Osteoblast (primary cell): ENCODE measurements around the gene OR2T3. TPM values are rescaled to one million over a fixed set of nuclear protein-coding genes. Genes with fewer than 3 reads are reported as not detected.
"Not testable (repeated sequence)": the region's sequence is repeated elsewhere in the genome, so short reads cannot be mapped to it uniquely, and the experiment has no call there.

Source experiments
- DNase-seq: peaks from one replicate; pipeline ENCODE4 v3.0.0; 2011; ENCODE audit warnings: low spot score, mixed read lengths; ENCODE audit not compliant: insufficient read length; ENCODE audit errors: missing footprints
- H2AFZ ChIP-seq: 2 replicates; pipeline ENCODE4 v1.6.0; 2011; ENCODE audit warnings: mild to moderate bottlenecking, low read length
- H3K27ac ChIP-seq: 2 replicates; pipeline ENCODE4 v1.5.1; 2011; ENCODE audit warnings: mild to moderate bottlenecking, low read depth, low read length, moderate library complexity
- H3K27me3 ChIP-seq: 2 replicates; pipeline ENCODE4 v1.6.0; 2012; ENCODE audit warnings: mild to moderate bottlenecking, control low read depth, inconsistent platforms, low read length, moderate library complexity; ENCODE audit not compliant: insufficient read depth
- H3K36me3 ChIP-seq: 2 replicates; pipeline ENCODE4 v1.5.1; 2011; ENCODE audit warnings: mild to moderate bottlenecking, low read length, control low read depth, moderate library complexity; ENCODE audit not compliant: insufficient read depth
- H3K4me1 ChIP-seq: 2 replicates; pipeline ENCODE4 v1.5.1; 2011; ENCODE audit warnings: mild to moderate bottlenecking, low read length, control low read depth, moderate library complexity; ENCODE audit not compliant: insufficient read depth
- H3K4me2 ChIP-seq: 2 replicates; pipeline ENCODE4 v1.6.0; 2011; ENCODE audit warnings: mild to moderate bottlenecking, low read length; ENCODE audit not compliant: insufficient read depth
- H3K4me3 ChIP-seq: fragments of 200-600 bp; sonication (generic); 3 replicates; pipeline ENCODE4 v1.5.1; 2012; ENCODE audit warnings: mild to moderate bottlenecking, low read length, inconsistent platforms; ENCODE audit not compliant: insufficient read depth
- H3K79me2 ChIP-seq: 2 replicates; pipeline ENCODE4 v1.6.0; 2012; ENCODE audit warnings: mild to moderate bottlenecking, low read length, control low read depth, inconsistent platforms; ENCODE audit not compliant: insufficient read depth
- H3K9me3 ChIP-seq: 2 replicates; pipeline ENCODE4 v1.5.1; 2011; ENCODE audit warnings: low read depth, low read length, control low read depth
- H4K20me1 ChIP-seq: 2 replicates; pipeline ENCODE4 v1.6.0; 2012; ENCODE audit warnings: mild to moderate bottlenecking, low read length, control low read depth; ENCODE audit not compliant: insufficient read depth
- CTCF ChIP-seq: IDR thresholded peaks from 2 replicates; pipeline ENCODE4 v1.5.1; 2011; ENCODE audit warnings: mild to moderate bottlenecking, low read depth, low read length, moderate library complexity; ENCODE audit errors: extremely low read depth
- total RNA-seq: library from RNA; depleted of rRNA; stranded (reverse); fragments of >200 nt; gene quantifications from 2 replicates; pipeline ENCODE4 v1.2.3, GENCODE V29; 2012

The OR2T3 gene
- total RNA-seq, 1 donor = not detected

- H3K4me1 ChIP-seq, H3K4me2 ChIP-seq, H4K20me1 ChIP-seq, H2AFZ ChIP-seq, H3K27me3 ChIP-seq, H3K79me2 ChIP-seq, DNase-seq, H3K27ac ChIP-seq, H3K4me3 ChIP-seq, H3K36me3 ChIP-seq, H3K9me3 ChIP-seq: not testable (repeated sequence)
Observed at GRCh38 chr1:248496661-248497060, 23.5 kb downstream of the OR2T3 start.

DNA sequence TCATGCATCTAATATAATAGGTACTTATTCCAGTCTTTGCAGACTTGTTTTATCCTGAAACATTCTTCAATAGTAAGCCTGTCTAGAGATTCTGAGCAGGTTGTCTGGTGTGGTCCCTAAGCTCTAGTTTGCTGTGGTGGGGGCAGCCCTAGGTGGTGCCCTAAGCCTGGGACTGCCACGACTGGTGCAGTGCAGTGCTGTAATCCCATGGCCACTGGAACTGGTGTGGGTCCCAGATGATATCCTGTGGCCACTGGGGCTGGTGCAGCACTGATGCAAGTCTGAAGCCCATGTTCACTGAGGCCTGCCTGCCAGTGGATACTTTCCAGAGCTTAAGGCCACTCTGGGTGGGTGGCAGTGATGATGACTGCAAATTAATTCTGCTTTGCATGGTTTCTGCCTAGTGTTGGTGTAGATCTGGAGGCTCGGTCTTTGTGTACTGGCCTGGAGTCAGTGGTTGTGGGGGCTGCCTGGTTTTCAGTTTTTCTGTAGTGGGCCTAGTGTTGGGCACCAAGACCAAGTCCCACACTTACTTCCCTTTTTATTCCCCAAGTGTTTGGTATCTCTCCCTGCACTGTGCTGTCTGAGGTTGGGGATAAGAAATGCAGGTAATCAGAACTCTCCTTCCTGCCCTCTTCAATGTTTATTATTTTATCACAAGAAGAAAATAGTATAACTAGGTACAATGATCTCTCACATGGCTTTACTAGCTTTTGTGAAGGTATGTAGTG is 27.3 kb downstream of the OR2T3 start:
- not testable (repeated sequence) for DNase-seq, H3K4me2 ChIP-seq, H2AFZ ChIP-seq, H3K36me3 ChIP-seq, H4K20me1 ChIP-seq, H3K27ac ChIP-seq, H3K79me2 ChIP-seq, H3K9me3 ChIP-seq, H3K4me3 ChIP-seq, H3K27me3 ChIP-seq, H3K4me1 ChIP-seq

GRCh38 chr1:248507773-248508172 is 34.6 kb downstream of the OR2T3 start, which contains the start of gene OR2G6:
TSS of gene OR2G6 (plus strand) at chr1:248508073. CDS start at chr1:248521647, 13,574 bp downstream.
- not testable (repeated sequence) for H3K4me1 ChIP-seq, H4K20me1 ChIP-seq, H2AFZ ChIP-seq, H3K27ac ChIP-seq, H3K79me2 ChIP-seq, H3K9me3 ChIP-seq, DNase-seq, H3K27me3 ChIP-seq, H3K36me3 ChIP-seq, H3K4me2 ChIP-seq, H3K4me3 ChIP-seq

DNA sequence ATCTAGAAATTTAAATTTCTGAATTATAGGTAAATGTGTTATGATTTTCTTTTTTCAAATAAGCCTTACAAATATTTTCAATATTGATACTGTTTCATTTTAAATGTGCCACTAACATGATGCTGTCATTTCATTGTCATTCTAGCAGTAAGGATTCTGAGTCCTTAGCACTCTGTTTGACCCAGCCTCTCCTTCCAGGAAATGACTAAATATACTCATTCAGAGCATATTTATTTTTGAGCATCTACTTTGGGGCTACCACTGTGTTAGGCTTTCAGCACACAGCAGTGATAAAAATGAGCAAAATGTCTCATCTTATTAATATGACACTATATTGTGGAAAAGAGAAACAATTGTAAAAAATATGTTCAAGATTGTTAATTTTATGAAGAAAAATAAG is 37.1 kb downstream of the OR2T3 start:
- not testable (repeated sequence) for H3K9me3 ChIP-seq, H3K4me2 ChIP-seq, H3K4me3 ChIP-seq

DNA sequence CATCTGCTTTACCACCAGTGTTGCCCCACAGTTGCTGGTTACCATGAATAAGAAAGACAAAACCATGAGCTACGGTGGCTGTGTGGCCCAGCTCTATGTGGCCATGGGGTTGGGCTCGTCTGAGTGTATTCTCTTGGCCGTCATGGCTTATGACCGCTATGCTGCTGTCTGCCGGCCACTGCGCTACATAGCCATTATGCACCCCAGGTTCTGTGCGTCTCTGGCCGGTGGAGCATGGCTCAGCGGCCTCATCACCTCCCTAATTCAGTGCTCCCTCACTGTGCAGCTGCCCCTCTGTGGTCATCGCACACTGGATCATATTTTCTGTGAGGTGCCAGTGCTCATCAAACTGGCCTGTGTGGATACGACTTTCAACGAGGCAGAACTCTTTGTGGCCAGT is 48.7 kb downstream of the OR2T3 start:
- Histone ChIP-seq H3K27me3 (no peaks in the 10 kb centered on the region), H2AFZ (no peak overlapping the region), H3K4me2 (no peak overlapping the region), H3K9me3 (no peaks in the 10 kb centered on the region), H3K36me3 (no peaks in the 10 kb centered on the region), H3K4me1 (no peaks in the 10 kb centered on the region), H3K4me3 (no peak overlapping the region), H4K20me1 (no peaks in the 10 kb centered on the region), H3K79me2 (no peaks in the 10 kb centered on the region), H3K27ac (no peak overlapping the region)
- DNase-seq = no peak
- no peak for TF ChIP-seq CTCF

More for the DNA sequence above, 37.1 kb downstream of the OR2T3 start:
- H3K4me1 ChIP-seq, H3K27me3 ChIP-seq, DNase-seq, H4K20me1 ChIP-seq, H2AFZ ChIP-seq, H3K27ac ChIP-seq, H3K79me2 ChIP-seq, H3K36me3 ChIP-seq: not testable (repeated sequence)

Other genes with a start within 250 kb of the OR2T3 start
- gene OR2M4, start 241.9 kb upstream of the OR2T3 start, total RNA-seq = not detected in 2 replicates
- not detected in 2 replicates for gene OR2T33, start 195.4 kb upstream of the OR2T3 start, total RNA-seq
- not detected in 2 replicates for gene OR2T12, start 169.9 kb upstream of the OR2T3 start, total RNA-seq
- gene OR2M7, start 148.8 kb upstream of the OR2T3 start, total RNA-seq = not detected in 2 replicates
- not detected in 2 replicates for gene OR14C36, start 124.6 kb upstream of the OR2T3 start, total RNA-seq
- gene OR2T4, start 111.7 kb upstream of the OR2T3 start, total RNA-seq = not detected in 2 replicates
- gene OR2T6, start 97.6 kb upstream of the OR2T3 start, total RNA-seq = not detected in 2 replicates
- not detected in 2 replicates for gene OR2T1, start 70.3 kb upstream of the OR2T3 start, total RNA-seq
- gene OR2T2, start 27.7 kb upstream of the OR2T3 start, total RNA-seq = not detected in 2 replicates
- not detected in 2 replicates for gene OR2T5, start 15.2 kb downstream of the OR2T3 start, total RNA-seq
- not detected in 2 replicates for gene OR2G6, start 34.7 kb downstream of the OR2T3 start, total RNA-seq
- gene OR2T29, start 89.4 kb downstream of the OR2T3 start, total RNA-seq = not detected in 2 replicates
- gene OR2T34, start 101.4 kb downstream of the OR2T3 start, total RNA-seq = not detected in 2 replicates
- gene OR2T10, start 124.3 kb downstream of the OR2T3 start, total RNA-seq = not detected in 2 replicates
- gene OR2T11, start 161.7 kb downstream of the OR2T3 start, total RNA-seq = not detected in 2 replicates
- not detected in 2 replicates for gene OR2T35, start 171.9 kb downstream of the OR2T3 start, total RNA-seq
- gene OR2T27, start 182.2 kb downstream of the OR2T3 start, total RNA-seq = not detected in 2 replicates
- not detected in 2 replicates for gene OR14I1, start 229.4 kb downstream of the OR2T3 start, total RNA-seq